IMR-90 (cell line): ENCODE data around the gene SPATA32. TPM values are rescaled to one million over a fixed set of nuclear protein-coding genes. Genes with fewer than 3 reads are reported as not detected.

Experiments used
- ATAC-seq: fragments of 200-7000 bp; cut with Tn5 transposase; 2 replicates; pipeline ENCODE4 v1.9.1; 2020; ENCODE audit warnings: low read depth, mild to moderate bottlenecking, moderate library complexity
- BruUV-seq: library from RNA; stranded (reverse); fragments of 400-500 nt; replicated peaks from 2 replicates; lab custom pipeline; 2021; lab: Mats Ljungman, UMichigan
- CTCF ChIA-PET: fragments of 300-600 bp; formaldehyde crosslinking; extraction: SDS; loops from one replicate; lab custom pipeline; 2021; ENCODE audit warnings: antibody characterized with exemption; lab: Yijun Ruan, JAX
- POLR2A ChIA-PET: fragments of 300-600 bp; sonication (Branson Sonifier 250); formaldehyde crosslinking; loops from one replicate; lab custom pipeline; 2022; ENCODE audit warnings: antibody characterized with exemption; ENCODE audit not compliant: unreplicated experiment; lab: Charles Lee
- DNase-seq: peaks from one replicate; pipeline ENCODE4 v3.0.0; 2013
- H2AFZ ChIP-seq: replicated peaks from 2 replicates; pipeline ENCODE3; 2013; ENCODE audit warnings: low read length, mild to moderate bottlenecking; ENCODE audit not compliant: poor library complexity
- H2AK5ac ChIP-seq: 2 replicates; pipeline ENCODE4 v1.6.1; 2013; ENCODE audit warnings: low read depth, low read length, inconsistent platforms
- H2AK9ac ChIP-seq: replicated peaks from 2 replicates; pipeline ENCODE3; 2013; ENCODE audit warnings: mild to moderate bottlenecking, low read depth, low read length, moderate library complexity; ENCODE audit not compliant: poor library complexity
- H2BK120ac ChIP-seq: 2 replicates; pipeline ENCODE4 v1.6.1; 2013; ENCODE audit warnings: low read depth, low read length, inconsistent platforms
- H2BK15ac ChIP-seq: 3 replicates; pipeline ENCODE4 v1.6.1; 2013; ENCODE audit warnings: low read depth, low read length, inconsistent platforms
- H2BK20ac ChIP-seq: 2 replicates; pipeline ENCODE4 v1.6.1; 2013; ENCODE audit warnings: low read depth, mild to moderate bottlenecking, inconsistent platforms, low read length, moderate library complexity
- H2BK5ac ChIP-seq: 2 replicates; pipeline ENCODE4 v1.6.1; 2013; ENCODE audit warnings: mild to moderate bottlenecking, low read depth, low read length, inconsistent platforms; ENCODE audit not compliant: poor library complexity, severe bottlenecking
- H3K14ac ChIP-seq: replicated peaks from 2 replicates; pipeline ENCODE4 v1.6.1; 2013; ENCODE audit warnings: low read depth, low read length, inconsistent platforms
- H3K18ac ChIP-seq: 2 replicates; pipeline ENCODE4 v1.6.1; 2013; ENCODE audit warnings: low read depth, low read length, control low read depth
- H3K23ac ChIP-seq: 2 replicates; pipeline ENCODE4 v1.6.1; 2013; ENCODE audit warnings: low read depth, low read length, inconsistent platforms
- H3K27ac ChIP-seq: 2 replicates; pipeline ENCODE4 v1.5.1; 2013; ENCODE audit warnings: mild to moderate bottlenecking, control low read depth, low read length; ENCODE audit not compliant: insufficient read depth
- H3K27me3 ChIP-seq: 2 replicates; pipeline ENCODE4 v1.6.1; 2013; ENCODE audit warnings: low read length; ENCODE audit not compliant: control insufficient read depth, insufficient read depth
- H3K36me3 ChIP-seq: 2 replicates; pipeline ENCODE4 v1.6.1; 2013; ENCODE audit warnings: low read length, mixed read lengths; ENCODE audit not compliant: control insufficient read depth, insufficient read depth
- H3K4ac ChIP-seq: 2 replicates; pipeline ENCODE4 v1.6.1; 2013; ENCODE audit warnings: low read depth, low read length, inconsistent platforms
- H3K4me1 ChIP-seq: 2 replicates; pipeline ENCODE4 v1.6.1; 2013; ENCODE audit warnings: low read length, mixed read lengths; ENCODE audit not compliant: control insufficient read depth, insufficient read depth
- H3K4me2 ChIP-seq: 2 replicates; pipeline ENCODE4 v1.6.1; 2013; ENCODE audit warnings: low read depth, mild to moderate bottlenecking, control low read depth, low read length, moderate library complexity
- H3K4me3 ChIP-seq: 2 replicates; pipeline ENCODE4 v1.5.1; 2013; ENCODE audit warnings: low read depth, mild to moderate bottlenecking, control low read depth, low read length, moderate library complexity; ENCODE audit not compliant: insufficient read depth
- H3K56ac ChIP-seq: 2 replicates; pipeline ENCODE4 v1.6.1; 2013; ENCODE audit warnings: low read length, inconsistent platforms; ENCODE audit not compliant: insufficient read depth; ENCODE audit errors: extremely low read depth
- H3K79me1 ChIP-seq, 2 experiments: 2 replicates each; pipeline ENCODE4 v1.6.1; 2013; ENCODE audit warnings: low read length in 2 of 2, inconsistent platforms in 1 of 2, low read depth in 1 of 2
- H3K9ac ChIP-seq: 2 replicates; pipeline ENCODE4 v1.6.1; 2013; ENCODE audit warnings: low read depth, low read length, control low read depth
- H3K9me1 ChIP-seq: 2 replicates; pipeline ENCODE4 v1.6.1; 2013; ENCODE audit warnings: low read length, inconsistent platforms; ENCODE audit not compliant: insufficient read depth
- H3K9me3 ChIP-seq: 2 replicates; pipeline ENCODE4 v1.6.1; 2013; ENCODE audit warnings: low read length; ENCODE audit not compliant: control insufficient read depth, insufficient read depth
- H4K20me1 ChIP-seq: 2 replicates; pipeline ENCODE4 v1.6.1; 2013; ENCODE audit warnings: low read length, inconsistent platforms; ENCODE audit not compliant: insufficient read depth
- H4K5ac ChIP-seq: 2 replicates; pipeline ENCODE4 v1.6.1; 2013; ENCODE audit warnings: mild to moderate bottlenecking, low read depth, low read length, control low read depth
- H4K8ac ChIP-seq, 2 experiments: 2 replicates each; pipeline ENCODE4 v1.6.1; 2013; ENCODE audit warnings: low read depth in 2 of 2, low read length in 2 of 2, control low read depth in 1 of 2, inconsistent platforms in 1 of 2
- H4K91ac ChIP-seq: 2 replicates; pipeline ENCODE4 v1.6.1; 2013; ENCODE audit warnings: low read depth, low read length, inconsistent platforms; ENCODE audit not compliant: insufficient read depth
- BHLHE40 ChIP-seq: fragments of 150-350 bp; IDR thresholded peaks from 2 replicates; pipeline ENCODE4 v1.6.1; 2016; ENCODE audit warnings: mild to moderate bottlenecking, low read depth, low read length
- CEBPB ChIP-seq: IDR thresholded peaks from 2 replicates; pipeline ENCODE4 v1.6.1; 2012; ENCODE audit warnings: low read depth, low read length, improper control_type of control experiment
- CHD1 ChIP-seq: IDR thresholded peaks from 2 replicates; pipeline ENCODE4 v1.6.1; 2012; ENCODE audit warnings: low read depth, low read length, improper control_type of control experiment
- FOS ChIP-seq: fragments of 150-350 bp; IDR thresholded peaks from 2 replicates; pipeline ENCODE4 v1.6.1; 2016; ENCODE audit warnings: low read depth, low read length
- MAFK ChIP-seq: IDR thresholded peaks from 2 replicates; pipeline ENCODE4 v1.6.1; 2012; ENCODE audit warnings: low read depth, low read length, improper control_type of control experiment
- MAZ ChIP-seq: IDR thresholded peaks from 2 replicates; pipeline ENCODE4 v1.6.1; 2012; ENCODE audit warnings: low read depth, mild to moderate bottlenecking, low read length, improper control_type of control experiment, moderate library complexity, borderline replicate concordance
- MXI1 ChIP-seq: IDR thresholded peaks from 2 replicates; pipeline ENCODE4 v1.6.1; 2012; ENCODE audit warnings: low read depth, mild to moderate bottlenecking, low read length, moderate library complexity, borderline replicate concordance
- NFE2L2 ChIP-seq: fragments of 150-350 bp; IDR thresholded peaks from 2 replicates; pipeline ENCODE4 v1.6.1; 2016; ENCODE audit warnings: low read depth, mild to moderate bottlenecking, low read length
- POLR2A ChIP-seq: IDR thresholded peaks from 2 replicates; pipeline ENCODE4 v1.6.1; 2012; ENCODE audit warnings: mild to moderate bottlenecking, low read depth, low read length
- RAD21 ChIP-seq: IDR thresholded peaks from 2 replicates; pipeline ENCODE4 v1.6.1; 2012; ENCODE audit warnings: low read length, improper control_type of control experiment
- RCOR1 ChIP-seq: IDR thresholded peaks from 2 replicates; pipeline ENCODE4 v1.6.1; 2012; ENCODE audit warnings: mild to moderate bottlenecking, low read length, improper control_type of control experiment; ENCODE audit not compliant: insufficient replicate concordance
- RFX5 ChIP-seq: IDR thresholded peaks from 2 replicates; pipeline ENCODE4 v1.8.0; 2012; ENCODE audit warnings: low read depth, mild to moderate bottlenecking, low read length, moderate library complexity
- USF2 ChIP-seq: fragments of 150-350 bp; IDR thresholded peaks from 2 replicates; pipeline ENCODE4 v1.6.1; 2017; ENCODE audit warnings: mild to moderate bottlenecking, antibody characterized with exemption, low read length, low read depth
- WGBS, 2 experiments: methylation state at CpG; one replicate each; pipeline versions ENCODE4 v1.1.5 to v1.1.7; 2013; ENCODE audit warnings: missing lambda C conversion rate in 2 of 2; ENCODE audit not compliant: insufficient read length in 1 of 2; ENCODE audit errors: extremely low coverage in 2 of 2; 5-methylcytosine and 5-hydroxymethylcytosine counted together
- dilution Hi-C: fragments of 300-500 bp; cut with HindIII; formaldehyde crosslinking; loops from one replicate; pipeline ENCODE4 v1.14.3; 2018; ENCODE audit warnings: low sequenced_read_pairs; ENCODE audit not compliant: unreplicated experiment
- in situ Hi-C: fragments of 300-500 bp; cut with MboI; formaldehyde crosslinking; loops from 3 replicates; pipeline ENCODE4 v1.14.3; 2019; ENCODE audit warnings: low sequenced_read_pairs, inconsistent platforms, mixed read lengths
- intact Hi-C: fragments of 100-400 bp; cut with micrococcal nuclease; formaldehyde crosslinking; loops from 2 replicates; pipeline ENCODE4 v1.10.0; 2022
- polyA plus RNA-seq, 3 experiments: library from polyadenylated mRNA; depleted of rRNA; stranded (reverse); fragments of >200 nt; gene quantifications; 2 replicates each; pipeline ENCODE4 v1.2.3, GENCODE V29; 2012; ENCODE audit warnings: low replicate concordance in 1 of 3
- total RNA-seq: library from RNA; depleted of rRNA; stranded (reverse); fragments of >200 nt; gene quantifications from 2 replicates; pipeline ENCODE4 v1.2.3, GENCODE V29; 2012
- TF ChIP-seq, protein P1 (sequence below): conservative IDR thresholded peaks from 2 replicates; pipeline ENCODE4 v1.5.1; 2012; ENCODE audit warnings: mild to moderate bottlenecking, low read depth, low read length, improper control_type of control experiment
- TF ChIP-seq, protein P2 (sequence below): fragments of 150-350 bp; IDR thresholded peaks from 2 replicates; pipeline ENCODE4 v1.6.1; 2016; ENCODE audit warnings: low read depth, mild to moderate bottlenecking, low read length, moderate library complexity, borderline replicate concordance

SPATA32 gene
- total and polyA plus RNA-seq, 2 of the 4 experiments (the other 2 are of a cell fraction), result 0.18 TPM; not detected in 1

DNA sequence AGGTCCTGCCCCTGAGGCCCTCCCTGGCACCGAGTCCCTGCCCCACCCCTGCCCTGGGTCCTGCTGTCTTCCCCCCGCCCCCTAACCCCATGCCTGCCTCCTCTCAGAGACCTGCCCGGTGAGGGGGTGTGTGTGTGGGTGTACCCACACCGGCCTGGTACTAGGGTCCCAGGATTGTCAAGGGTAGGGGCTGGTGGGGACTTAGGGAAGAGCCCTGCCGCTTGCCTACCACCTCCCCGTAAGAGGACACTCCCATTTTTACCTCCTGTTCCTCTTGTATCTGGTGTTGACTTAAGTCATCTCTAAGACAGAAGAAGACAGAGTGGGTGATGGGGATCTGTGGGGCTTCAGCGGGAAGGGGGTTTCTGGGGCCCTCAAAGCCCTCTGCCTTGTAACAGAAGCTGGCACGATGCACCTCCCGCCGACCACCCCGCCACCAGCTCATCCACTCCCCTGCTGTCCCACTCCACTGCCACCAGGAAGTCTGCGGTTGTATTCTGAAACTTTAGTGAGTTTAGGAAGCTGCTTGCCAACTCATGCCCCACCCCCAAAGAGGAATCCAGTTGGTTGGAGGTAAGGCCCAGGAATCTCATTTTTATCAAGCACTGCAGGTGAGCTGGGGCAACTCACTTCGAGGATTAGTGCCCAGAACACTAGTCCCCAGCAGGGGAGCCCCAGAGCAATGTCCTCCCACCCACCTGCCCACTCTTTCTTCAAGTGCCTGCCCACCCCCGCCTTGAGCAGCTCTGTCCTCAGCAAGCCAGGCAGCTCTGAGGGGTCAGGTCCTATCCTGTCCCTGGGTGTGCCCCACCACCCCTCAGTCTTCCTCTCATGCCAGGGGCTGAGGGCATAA lies 5.6 kb downstream of the SPATA32 start:
- Histone ChIP-seq H4K5ac (no peak overlapping the region), H2BK120ac (no peak overlapping the region), H3K27ac (no peak overlapping the region), H3K14ac (no peak overlapping the region), H3K79me1 (no peaks in the 10 kb centered on the region), H3K36me3 (no peaks in the 10 kb centered on the region), H3K27me3 (no peaks in the 10 kb centered on the region), H3K4ac (no peak overlapping the region), H3K18ac (no peak overlapping the region), H2BK5ac (no peak overlapping the region), H3K4me2 (no peak overlapping the region), H4K91ac (no peak overlapping the region), H3K56ac (no peak overlapping the region), H2AK9ac (peak overlapping the region; percentile 20), H3K4me3 (no peak overlapping the region), H3K9ac (no peak overlapping the region), H2AFZ (no peak overlapping the region), H3K9me3 (no peaks in the 10 kb centered on the region), H4K20me1 (no peaks in the 10 kb centered on the region), H2BK20ac (no peak overlapping the region), H3K9me1 (no peaks in the 10 kb centered on the region), H2BK15ac (no peak overlapping the region), H3K4me1 (peaks cover under 1% of the 10 kb centered on the region), H4K8ac (no peak overlapping the region), H3K23ac (no peak overlapping the region), H2AK5ac (no peak overlapping the region)
- no CpG with 5 or more reads among the region's 14 CpGs for WGBS, 2 experiments
- in situ Hi-C loops, result no loop called here
- CTCF ChIA-PET, result no interaction called here
- dilution Hi-C loops, result no loop called here
- intact Hi-C loops, result no loop called here
- ATAC-seq (no peak), DNase-seq (no peak)
- no TSS peak for BruUV-seq
- POLR2A ChIA-PET, result interaction anchor here (0.5 kb wide), 1 partner anchor 843 kb away, joined by 3 read pairs; no protein-coding TSS in a partner anchor
- TF ChIP-seq MXI1, result no peak
- no peak for TF ChIP-seq BHLHE40
- no peak for TF ChIP-seq MAFK
- TF ChIP-seq, protein P1, sequence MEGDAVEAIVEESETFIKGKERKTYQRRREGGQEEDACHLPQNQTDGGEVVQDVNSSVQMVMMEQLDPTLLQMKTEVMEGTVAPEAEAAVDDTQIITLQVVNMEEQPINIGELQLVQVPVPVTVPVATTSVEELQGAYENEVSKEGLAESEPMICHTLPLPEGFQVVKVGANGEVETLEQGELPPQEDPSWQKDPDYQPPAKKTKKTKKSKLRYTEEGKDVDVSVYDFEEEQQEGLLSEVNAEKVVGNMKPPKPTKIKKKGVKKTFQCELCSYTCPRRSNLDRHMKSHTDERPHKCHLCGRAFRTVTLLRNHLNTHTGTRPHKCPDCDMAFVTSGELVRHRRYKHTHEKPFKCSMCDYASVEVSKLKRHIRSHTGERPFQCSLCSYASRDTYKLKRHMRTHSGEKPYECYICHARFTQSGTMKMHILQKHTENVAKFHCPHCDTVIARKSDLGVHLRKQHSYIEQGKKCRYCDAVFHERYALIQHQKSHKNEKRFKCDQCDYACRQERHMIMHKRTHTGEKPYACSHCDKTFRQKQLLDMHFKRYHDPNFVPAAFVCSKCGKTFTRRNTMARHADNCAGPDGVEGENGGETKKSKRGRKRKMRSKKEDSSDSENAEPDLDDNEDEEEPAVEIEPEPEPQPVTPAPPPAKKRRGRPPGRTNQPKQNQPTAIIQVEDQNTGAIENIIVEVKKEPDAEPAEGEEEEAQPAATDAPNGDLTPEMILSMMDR, result no peak
- TF ChIP-seq, protein P2, sequence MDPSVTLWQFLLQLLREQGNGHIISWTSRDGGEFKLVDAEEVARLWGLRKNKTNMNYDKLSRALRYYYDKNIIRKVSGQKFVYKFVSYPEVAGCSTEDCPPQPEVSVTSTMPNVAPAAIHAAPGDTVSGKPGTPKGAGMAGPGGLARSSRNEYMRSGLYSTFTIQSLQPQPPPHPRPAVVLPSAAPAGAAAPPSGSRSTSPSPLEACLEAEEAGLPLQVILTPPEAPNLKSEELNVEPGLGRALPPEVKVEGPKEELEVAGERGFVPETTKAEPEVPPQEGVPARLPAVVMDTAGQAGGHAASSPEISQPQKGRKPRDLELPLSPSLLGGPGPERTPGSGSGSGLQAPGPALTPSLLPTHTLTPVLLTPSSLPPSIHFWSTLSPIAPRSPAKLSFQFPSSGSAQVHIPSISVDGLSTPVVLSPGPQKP, result no peak
- TF ChIP-seq FOS, result no peak
- TF ChIP-seq CHD1, result no peak
- no peak for TF ChIP-seq NFE2L2
- no peak for TF ChIP-seq RAD21
- no peak for TF ChIP-seq MAZ
- no peak for TF ChIP-seq RFX5
- no peak for TF ChIP-seq POLR2A
- no peak for TF ChIP-seq USF2
- TF ChIP-seq CEBPB, result no peak
- no peak for TF ChIP-seq RCOR1
